GM20000 (cell line): ENCODE measurements around the gene BCORL1.

Experiments
- DNase-seq: peaks from one replicate; pipeline ENCODE4 v3.0.0; 2012; ENCODE audit warnings: low spot score
- CTCF ChIP-seq: IDR thresholded peaks from 2 replicates; pipeline ENCODE4 v1.5.1; 2012; ENCODE audit warnings: mild to moderate bottlenecking, control low read depth; ENCODE audit errors: extremely low read depth, missing control alignments

Gene BCORL1

GRCh38 chrX:130025256-130025655 is 42.8 kb downstream of the BCORL1 start:
- no peak for DNase-seq
- no peak for TF ChIP-seq CTCF

- TF ChIP-seq CTCF: no peak
These were observed 45.1 kb downstream of the BCORL1 start for GRCh38 chrX:130027569-130027968.

GRCh38 chrX:130028196-130028595 is 45.8 kb downstream of the BCORL1 start:
- TF ChIP-seq CTCF: peak; percentile 47
- DNase-seq: peak; percentile 13

More at GRCh38 chrX:130027569-130027968, 45.1 kb downstream of the BCORL1 start:
- DNase-seq: no peak

- DNase-seq: no peak
- no peak for TF ChIP-seq CTCF
These were observed 48.4 kb downstream of the BCORL1 start for GRCh38 chrX:130030826-130031225.

- no peak for TF ChIP-seq CTCF
- DNase-seq: no peak
These were observed 50.1 kb downstream of the BCORL1 start for GRCh38 chrX:130032552-130032951.

- DNase-seq: no peak
- no peak for TF ChIP-seq CTCF
These were observed 51.7 kb downstream of the BCORL1 start for GRCh38 chrX:130034178-130034577.

- no peak for DNase-seq
- no peak for TF ChIP-seq CTCF
These were observed 57.4 kb downstream of the BCORL1 start for GRCh38 chrX:130039847-130040246.
